IgD-negative memory B cell (primary cell): ENCODE measurements around the gene SCO1. TPM values are rescaled to one million over a fixed set of nuclear protein-coding genes. Genes with fewer than 3 reads are reported as not detected.
"Not testable (repeated sequence)": the region's sequence is repeated elsewhere in the genome, so short reads cannot be mapped to it uniquely, and the experiment has no call there.

Source experiments
- H3K27ac Mint-ChIP-seq, 3 donors: one replicate each; pipeline ENCODE4 v1.8.0; 2020 to 2022; ENCODE audit warnings: mild to moderate bottlenecking in 3 of 3, mixed read lengths in 3 of 3, moderate library complexity in 1 of 3
- H3K27me3 Mint-ChIP-seq: one replicate; pipeline ENCODE4 v1.8.0; 2021; ENCODE audit warnings: mixed read lengths
- H3K36me3 Mint-ChIP-seq: one replicate; pipeline ENCODE4 v1.8.0; 2020; ENCODE audit warnings: mild to moderate bottlenecking, mixed read lengths
- H3K4me1 Mint-ChIP-seq, 3 donors: one replicate each; pipeline ENCODE4 v1.8.0; 2020 to 2022; ENCODE audit warnings: mixed read lengths in 3 of 3, mild to moderate bottlenecking in 1 of 3
- H3K4me3 Mint-ChIP-seq, 4 donors: one replicate each; pipeline ENCODE4 v1.8.0; 2020 to 2022; ENCODE audit warnings: mild to moderate bottlenecking in 4 of 4, mixed read lengths in 4 of 4, moderate library complexity in 3 of 4
- H3K9me3 Mint-ChIP-seq, 3 donors: one replicate each; pipeline ENCODE4 v1.8.0; 2020 to 2021; ENCODE audit warnings: mixed read lengths in 3 of 3, mild to moderate bottlenecking in 1 of 3
- polyA plus RNA-seq: library from polyadenylated mRNA; unstranded; fragments of 300-500 nt; fragmentation: Illumina TruSeq; gene quantifications from one replicate; pipeline ENCODE4 v1.2.3, GENCODE V29; 2021

Gene SCO1
- polyA plus RNA-seq = 15.4 TPM

DNA sequence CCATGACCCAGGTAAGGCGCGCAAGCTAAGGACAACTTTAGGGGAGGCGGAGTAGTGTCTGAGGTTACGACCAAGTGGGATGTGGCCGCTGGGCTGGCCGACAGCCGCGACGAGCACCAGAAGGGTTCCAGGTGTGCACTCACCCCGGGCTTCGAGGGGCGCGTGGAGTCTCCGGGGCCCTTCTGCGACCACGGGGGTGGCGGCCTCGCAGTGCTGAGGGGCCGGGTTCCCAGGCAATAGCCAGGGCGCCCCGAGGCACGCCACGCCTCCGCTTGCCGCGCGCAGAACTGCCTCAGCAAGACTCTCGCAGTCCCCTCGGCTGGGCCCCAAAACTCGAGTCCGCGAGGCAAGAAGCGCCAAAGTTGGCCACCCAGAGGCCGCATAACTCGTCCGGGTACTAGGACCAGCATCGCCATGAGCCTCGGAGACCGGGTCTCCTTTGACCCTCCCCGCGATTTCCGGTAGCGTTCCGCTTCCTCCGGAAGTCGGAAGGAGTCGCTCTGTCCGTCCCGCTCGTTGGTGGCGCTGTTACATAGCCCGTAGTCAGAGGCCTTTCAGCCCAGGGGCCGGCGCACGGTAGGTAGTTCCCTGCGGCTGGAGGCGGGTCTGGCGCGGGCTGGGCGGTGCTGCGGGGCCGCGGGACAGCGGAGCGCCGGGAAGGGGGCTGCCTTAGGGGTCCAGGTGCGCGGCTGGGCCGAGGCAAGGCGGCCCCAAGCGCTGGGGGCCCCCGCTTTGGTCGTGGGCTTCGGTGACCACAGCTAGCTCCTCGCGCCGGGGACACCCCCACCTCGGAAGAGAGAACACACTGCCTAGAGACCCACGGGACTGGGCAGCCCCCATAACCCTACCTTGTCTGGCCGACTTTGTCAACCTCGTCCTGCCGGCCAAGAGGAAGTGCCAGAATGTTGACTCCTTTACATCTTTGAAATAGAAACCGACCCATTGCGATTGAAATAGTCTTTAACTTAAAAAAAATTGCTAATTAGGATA is at the start of gene SCO1, which contains the start of gene ADPRM:
Gene SCO1 (minus strand): TSS at position 442 of the 990 bp plus-strand sequence. CDS start 26 bp downstream, at position 416.
Gene ADPRM (plus strand): TSS at position 503 of the 990 bp plus-strand sequence. CDS start 7,333 bp downstream, outside the sequence.
- peaks cover 2% of the 10 kb centered on the region for H3K36me3 Mint-ChIP-seq

DNA sequence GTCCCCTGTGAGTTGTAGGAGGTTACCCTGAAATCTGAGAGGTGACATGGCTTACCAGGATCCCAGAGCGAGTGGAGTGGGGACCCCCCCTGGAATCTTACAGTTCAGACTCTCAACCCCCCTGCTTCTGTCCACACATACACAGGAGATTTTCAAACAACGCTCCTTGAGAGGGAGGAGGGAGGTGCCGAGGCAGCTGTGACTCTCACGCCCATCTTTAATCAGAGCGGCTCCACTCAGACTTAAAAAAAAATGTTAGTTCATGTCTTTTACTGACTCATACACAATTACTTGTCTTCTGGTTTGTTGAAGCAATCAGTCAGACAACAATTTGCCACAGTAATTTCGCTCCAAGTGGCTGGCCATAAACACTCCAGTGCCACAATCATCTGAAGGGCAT is 47.9 kb upstream of the SCO1 start:
- H3K27ac Mint-ChIP-seq = no peak overlapping the region
- H3K4me1 Mint-ChIP-seq = no peaks in the 10 kb centered on the region
- H3K4me3 Mint-ChIP-seq = no peak overlapping the region
- no peaks in the 10 kb centered on the region for H3K9me3 Mint-ChIP-seq
- no peaks in the 10 kb centered on the region for H3K36me3 Mint-ChIP-seq
- H3K27me3 Mint-ChIP-seq = peaks cover 8% of the 10 kb centered on the region

More for the DNA sequence above, at the start of gene SCO1, which contains the start of gene ADPRM:
- H3K9me3 Mint-ChIP-seq = no peaks in the 10 kb centered on the region
- peak within 1 kb of the TSS; percentile 87 to 97 (median 94) for H3K27ac Mint-ChIP-seq
- no peaks in the 10 kb centered on the region for H3K27me3 Mint-ChIP-seq
- H3K4me3 Mint-ChIP-seq = peak within 1 kb of the TSS; percentile 93 to 98 (median 95)
- peaks cover 25 to 49% (median 38%) of the 10 kb centered on the region in 3 donors for H3K4me1 Mint-ChIP-seq

DNA sequence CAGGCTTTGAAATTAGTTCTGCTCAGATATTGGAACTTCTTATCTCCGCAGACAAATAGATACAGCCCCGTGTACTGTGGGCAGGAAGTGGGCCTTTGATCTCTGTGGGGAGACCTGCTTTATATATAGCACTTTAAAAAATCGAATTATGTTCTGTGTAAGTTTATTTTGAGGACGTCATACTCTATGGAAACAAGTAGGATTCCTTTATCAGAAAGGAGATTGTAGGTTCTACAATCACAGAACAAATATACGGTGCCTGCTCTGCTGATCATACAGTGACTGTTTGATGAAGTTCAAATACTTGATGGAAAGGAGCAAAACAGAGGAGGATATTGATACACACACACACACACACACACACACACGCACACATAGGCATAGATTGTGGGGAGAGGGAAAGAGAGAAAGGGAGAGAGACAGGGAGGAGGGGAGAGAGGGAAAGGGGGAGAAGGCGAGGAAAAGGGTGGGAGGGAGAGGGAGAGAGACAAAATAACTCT is 47.2 kb upstream of the SCO1 start:
- no peak overlapping the region for H3K4me3 Mint-ChIP-seq
- no peaks in the 10 kb centered on the region for H3K9me3 Mint-ChIP-seq
- H3K36me3 Mint-ChIP-seq = no peaks in the 10 kb centered on the region
- no peak overlapping the region for H3K27ac Mint-ChIP-seq
- H3K4me1 Mint-ChIP-seq = no peaks in the 10 kb centered on the region
- H3K27me3 Mint-ChIP-seq = peaks cover 10% of the 10 kb centered on the region

DNA sequence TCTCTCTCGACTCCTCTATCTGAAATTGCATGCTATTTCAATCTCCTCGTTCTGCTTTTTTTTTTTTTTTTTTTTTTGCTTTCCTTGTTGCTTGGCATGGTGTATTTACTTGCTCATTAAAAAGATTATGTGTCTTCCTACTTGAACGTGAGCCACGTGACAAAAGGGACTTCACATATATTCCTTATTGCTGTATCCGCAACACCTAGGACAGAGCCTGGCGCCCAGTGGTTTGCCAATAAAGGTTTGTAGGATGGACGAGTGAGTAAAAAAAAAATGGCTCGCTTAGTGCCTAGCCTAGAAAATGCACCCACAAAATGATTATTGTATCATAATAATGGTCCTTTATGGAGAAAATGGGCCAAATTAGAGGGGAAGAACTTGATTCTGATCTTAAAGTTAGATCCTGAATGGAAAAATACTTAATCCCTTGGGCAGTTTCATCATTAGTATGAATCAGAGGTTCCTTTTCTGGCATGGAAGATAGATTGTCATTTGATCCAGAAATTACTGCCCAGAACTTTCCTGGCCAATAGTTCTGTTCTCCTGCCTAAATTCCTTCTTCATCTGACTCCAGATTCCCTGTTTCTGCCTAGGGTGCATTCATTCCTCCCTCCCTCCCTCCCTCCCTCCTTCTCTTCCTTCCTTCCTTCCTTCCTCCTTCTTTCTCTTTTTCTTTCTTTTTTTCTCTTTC is 46.1 kb upstream of the SCO1 start:
- H3K36me3 Mint-ChIP-seq = no peaks in the 10 kb centered on the region
- peaks cover 14% of the 10 kb centered on the region for H3K27me3 Mint-ChIP-seq
- no peak overlapping the region for H3K4me3 Mint-ChIP-seq
- H3K27ac Mint-ChIP-seq = no peak overlapping the region
- no peaks in the 10 kb centered on the region for H3K9me3 Mint-ChIP-seq
- H3K4me1 Mint-ChIP-seq = no peaks in the 10 kb centered on the region

DNA sequence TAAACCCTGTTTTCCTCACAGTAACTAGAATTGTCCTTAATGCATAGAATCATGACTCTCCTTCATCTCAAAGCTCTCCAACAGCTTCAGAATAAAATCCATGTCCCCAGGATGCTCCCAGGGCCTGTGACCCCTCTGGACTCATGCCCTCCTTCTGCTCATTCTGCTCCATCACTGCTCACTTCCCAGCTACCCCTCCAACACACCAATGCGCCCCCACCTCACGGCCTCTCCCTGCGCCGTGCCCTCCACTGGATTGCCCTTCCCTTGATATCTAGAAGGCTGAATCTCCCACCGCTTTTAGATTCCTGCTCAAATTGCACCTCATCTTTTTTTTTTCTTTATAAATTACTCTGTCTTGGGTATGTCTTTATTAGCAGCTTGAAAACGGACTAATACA is 45.1 kb upstream of the SCO1 start:
- Mint-ChIP-seq H3K36me3 (no peaks in the 10 kb centered on the region), H3K4me3 (no peak overlapping the region), H3K27ac (no peak overlapping the region), H3K9me3 (no peaks in the 10 kb centered on the region), H3K27me3 (peaks cover 13% of the 10 kb centered on the region), H3K4me1 (no peaks in the 10 kb centered on the region)

DNA sequence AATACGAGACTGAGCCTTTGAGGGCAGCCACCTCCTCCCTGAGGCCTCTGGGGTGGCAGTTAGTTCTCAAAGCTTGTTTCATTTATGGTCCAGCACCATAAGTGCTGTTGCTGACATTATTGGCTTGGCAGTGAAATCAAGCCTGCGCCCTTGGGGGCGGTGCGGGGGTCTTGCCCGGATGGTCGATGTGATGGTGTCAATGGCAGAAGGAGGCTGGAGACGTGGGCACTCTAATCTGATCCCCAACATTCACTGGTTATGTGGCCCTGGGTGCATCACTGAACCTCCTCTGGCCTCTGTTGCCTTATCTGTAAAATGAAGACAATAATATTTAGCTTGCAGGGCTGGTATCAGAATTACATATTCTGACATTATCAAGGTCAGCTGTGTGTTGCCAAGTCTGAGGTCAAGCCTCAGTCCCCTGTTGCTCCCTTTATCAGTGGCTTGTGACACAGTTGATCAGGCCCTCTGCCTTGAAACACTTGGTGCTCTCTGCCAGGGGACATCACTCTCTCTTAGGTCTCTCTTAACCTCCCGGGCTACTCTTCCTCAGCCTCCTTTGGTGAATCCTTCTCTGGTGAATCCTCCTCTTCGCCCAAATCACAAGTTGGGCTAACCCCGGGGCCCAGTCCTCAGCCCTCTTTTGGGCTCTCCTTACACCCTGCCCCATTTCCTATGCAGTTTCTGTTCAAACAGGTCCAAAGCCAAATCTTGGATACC is 44.2 kb upstream of the SCO1 start:
- H3K27ac Mint-ChIP-seq = no peak overlapping the region
- H3K36me3 Mint-ChIP-seq = no peaks in the 10 kb centered on the region
- H3K9me3 Mint-ChIP-seq = no peaks in the 10 kb centered on the region
- H3K4me3 Mint-ChIP-seq = no peak overlapping the region
- H3K4me1 Mint-ChIP-seq = peaks cover 0 to 4% (median 0%) of the 10 kb centered on the region in 3 donors
- H3K27me3 Mint-ChIP-seq = peaks cover 14% of the 10 kb centered on the region

DNA sequence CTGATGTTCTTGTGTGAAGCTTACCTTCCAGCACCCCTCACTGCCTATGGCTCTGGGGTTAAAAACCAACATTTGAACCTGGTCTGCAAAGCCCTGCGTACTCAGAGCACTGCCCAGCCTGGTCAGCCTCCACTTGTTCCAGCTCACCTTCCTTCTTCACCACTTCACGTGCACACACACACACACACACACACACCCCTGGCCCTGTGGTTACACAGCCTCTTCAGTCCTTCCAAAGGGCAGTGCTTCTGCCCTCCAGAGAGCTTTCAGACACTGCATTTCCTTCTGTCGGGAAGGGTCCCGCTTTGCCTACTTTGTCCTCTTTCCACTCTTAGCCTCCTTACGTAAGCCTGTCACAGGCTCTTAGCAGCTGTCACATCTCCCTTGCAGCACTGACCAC is 42.1 kb upstream of the SCO1 start:
- Mint-ChIP-seq H3K9me3 (no peaks in the 10 kb centered on the region), H3K4me1 (peaks cover 0 to 4% (median 4%) of the 10 kb centered on the region in 3 donors), H3K27me3 (peaks cover 10% of the 10 kb centered on the region), H3K4me3 (no peak overlapping the region), H3K27ac (no peak overlapping the region), H3K36me3 (no peaks in the 10 kb centered on the region)

DNA sequence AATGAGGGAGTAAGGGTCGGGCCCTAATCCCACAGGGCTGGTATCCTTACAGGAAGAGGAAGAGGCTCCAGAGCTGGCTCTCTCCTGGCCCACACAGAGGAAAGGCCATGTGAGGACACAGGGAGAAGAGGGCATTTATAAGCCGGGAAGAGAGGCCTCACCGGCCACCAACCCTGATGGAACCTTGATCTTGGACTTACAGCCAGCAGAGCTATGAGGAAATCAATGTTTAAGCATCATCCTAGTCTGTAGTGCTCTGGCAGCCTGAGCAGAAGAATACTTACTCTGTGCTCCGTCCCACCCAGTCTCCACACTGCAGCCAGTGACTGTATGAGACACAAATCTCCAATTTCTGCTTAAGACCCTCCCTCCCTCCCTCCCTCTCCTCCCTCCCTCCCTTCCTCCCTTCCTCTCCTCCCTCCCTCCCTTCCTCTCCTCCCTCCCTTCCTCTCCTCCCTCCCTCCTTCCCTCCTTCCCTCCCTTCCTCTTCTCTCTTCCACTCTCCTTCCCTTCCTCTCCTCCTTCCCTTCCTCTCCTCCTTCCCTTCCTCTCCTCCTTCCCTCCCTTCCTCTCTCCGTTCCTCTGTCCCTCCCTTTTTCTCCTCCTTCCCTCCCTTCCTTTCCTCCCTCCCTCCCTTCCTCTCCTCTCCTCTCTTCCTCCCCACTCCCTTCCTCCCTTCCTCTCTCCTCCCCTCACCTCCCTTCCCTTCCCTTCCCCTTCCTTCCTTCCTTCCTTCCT is 41.4 kb upstream of the SCO1 start:
- H3K4me3 Mint-ChIP-seq = no peak overlapping the region
- H3K27ac Mint-ChIP-seq = no peak overlapping the region
- H3K9me3 Mint-ChIP-seq = no peaks in the 10 kb centered on the region
- H3K4me1 Mint-ChIP-seq = peaks cover 0 to 5% (median 4%) of the 10 kb centered on the region in 3 donors
- H3K36me3 Mint-ChIP-seq = no peaks in the 10 kb centered on the region
- peaks cover 13% of the 10 kb centered on the region for H3K27me3 Mint-ChIP-seq

DNA sequence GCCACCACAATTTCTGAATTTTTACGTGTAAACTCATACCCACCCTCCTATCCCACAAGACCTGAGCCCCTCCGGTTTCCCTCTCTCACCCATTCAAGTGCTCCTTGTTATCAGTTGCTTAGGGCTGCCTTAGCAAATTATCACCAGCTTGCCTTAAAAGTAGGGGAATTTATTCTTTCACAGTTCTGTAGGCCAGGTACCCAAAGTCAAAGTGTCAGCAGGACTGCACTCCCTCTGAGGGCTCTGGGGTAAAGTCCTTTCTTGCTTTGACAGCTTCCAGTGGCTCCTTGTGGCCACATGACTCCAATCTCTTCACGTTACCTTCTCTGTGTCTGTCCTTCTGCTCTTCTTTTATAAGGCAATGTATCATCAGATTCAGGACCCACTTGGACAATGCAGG is 40.4 kb upstream of the SCO1 start:
- peaks cover 17% of the 10 kb centered on the region for H3K27me3 Mint-ChIP-seq
- no peak overlapping the region for H3K4me3 Mint-ChIP-seq
- H3K4me1 Mint-ChIP-seq = peaks cover 0 to 5% (median 4%) of the 10 kb centered on the region in 3 donors
- no peaks in the 10 kb centered on the region for H3K9me3 Mint-ChIP-seq
- no peak overlapping the region for H3K27ac Mint-ChIP-seq
- no peaks in the 10 kb centered on the region for H3K36me3 Mint-ChIP-seq

DNA sequence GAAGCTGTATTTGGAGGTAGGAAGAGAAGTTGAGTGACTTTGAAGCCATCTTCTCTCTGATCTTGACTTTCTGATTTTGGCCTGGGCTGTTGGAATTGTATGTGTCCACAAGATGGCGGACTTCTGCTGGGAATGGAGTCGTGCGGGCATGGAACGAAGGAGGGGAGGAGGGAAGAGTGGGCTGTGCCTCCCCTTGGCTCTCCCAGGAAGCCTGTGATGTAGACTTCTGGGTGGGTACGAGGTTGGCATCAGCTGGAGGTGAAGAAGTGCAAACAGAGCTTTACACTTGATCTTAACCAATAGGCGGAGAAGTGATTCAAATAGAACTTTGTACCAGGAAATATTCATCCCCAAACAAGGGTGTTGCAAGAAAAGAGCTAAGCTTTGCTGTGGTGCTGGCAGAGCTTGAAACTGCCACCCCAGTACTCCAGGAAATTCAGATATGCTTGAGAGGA is 39.9 kb upstream of the SCO1 start:
- Mint-ChIP-seq H3K4me1 (peaks cover 0 to 5% (median 4%) of the 10 kb centered on the region in 3 donors), H3K36me3 (no peaks in the 10 kb centered on the region), H3K27ac (no peak overlapping the region), H3K9me3 (no peaks in the 10 kb centered on the region), H3K4me3 (no peak overlapping the region), H3K27me3 (peaks cover 17% of the 10 kb centered on the region)

DNA sequence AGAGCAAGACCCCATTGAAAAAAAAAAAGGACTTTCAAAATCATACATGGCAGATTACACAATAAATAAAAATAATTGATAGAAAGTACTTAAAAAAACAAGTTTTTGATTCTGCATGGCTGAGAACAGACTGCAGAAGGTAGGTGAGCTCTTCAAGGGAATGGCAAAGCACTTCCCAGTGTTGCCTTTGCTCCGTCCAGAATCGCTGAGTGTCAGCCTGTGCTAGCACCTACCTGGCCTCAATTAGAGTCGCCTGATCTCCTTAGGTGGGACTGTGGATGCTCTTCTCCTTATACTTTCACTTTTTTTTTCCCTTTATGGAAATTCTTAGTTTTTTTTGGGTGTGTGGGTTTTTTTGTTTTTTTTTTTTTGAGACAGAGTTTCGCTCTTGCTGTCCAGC is 38.5 kb upstream of the SCO1 start:
- Mint-ChIP-seq H3K4me3 (no peak overlapping the region), H3K36me3 (no peaks in the 10 kb centered on the region), H3K27ac (peak overlapping the region in 1 of 3 donors; percentile 60), H3K4me1 (peaks cover 3 to 8% (median 6%) of the 10 kb centered on the region in 3 donors), H3K9me3 (no peaks in the 10 kb centered on the region), H3K27me3 (peaks cover 19% of the 10 kb centered on the region)

DNA sequence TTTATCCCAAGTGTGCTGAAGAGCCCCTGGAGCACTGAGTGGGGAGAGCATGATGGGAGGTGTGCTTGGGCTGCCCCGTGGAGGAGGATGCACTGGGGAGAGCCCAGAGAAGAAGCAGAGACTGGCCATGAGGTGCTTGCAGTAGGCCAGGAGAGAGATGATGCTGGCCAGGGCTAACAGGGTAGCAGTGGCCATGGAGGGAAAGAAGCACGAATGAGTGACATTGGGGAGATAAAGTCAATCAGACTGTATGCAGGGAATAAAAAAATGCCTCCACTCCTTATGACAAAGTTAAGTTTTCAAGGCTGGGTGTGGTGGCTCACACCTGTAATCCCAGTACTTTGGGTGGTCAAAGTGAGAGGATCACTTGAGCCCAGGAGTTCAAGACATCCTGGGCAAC is 37.9 kb upstream of the SCO1 start:
- no peaks in the 10 kb centered on the region for H3K9me3 Mint-ChIP-seq
- peaks cover 6 to 11% (median 7%) of the 10 kb centered on the region in 3 donors for H3K4me1 Mint-ChIP-seq
- H3K36me3 Mint-ChIP-seq = no peaks in the 10 kb centered on the region
- no peak overlapping the region for H3K27ac Mint-ChIP-seq
- peaks cover 19% of the 10 kb centered on the region for H3K27me3 Mint-ChIP-seq
- no peak overlapping the region for H3K4me3 Mint-ChIP-seq

DNA sequence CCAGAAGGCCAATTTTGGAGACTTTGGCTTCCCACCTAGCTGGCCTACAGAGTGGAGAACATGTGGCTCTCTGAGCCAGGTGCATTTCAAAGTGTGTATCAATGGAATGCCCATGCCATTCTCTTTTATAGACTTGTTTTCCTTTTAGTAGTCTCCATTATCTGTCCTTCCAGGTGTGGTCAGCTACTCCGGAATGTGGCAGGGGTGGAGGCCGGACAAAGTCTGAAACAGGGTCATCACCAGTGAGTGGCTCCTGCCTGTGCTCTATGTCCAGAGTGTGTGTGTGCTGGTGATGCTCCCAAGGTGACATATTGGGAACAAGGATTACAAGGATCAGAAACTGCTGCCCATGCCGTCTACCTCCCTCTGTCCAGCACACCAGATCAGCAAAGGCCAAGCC is 36.3 kb upstream of the SCO1 start:
- no peak overlapping the region for H3K4me3 Mint-ChIP-seq
- H3K27me3 Mint-ChIP-seq = peaks cover 12% of the 10 kb centered on the region
- H3K9me3 Mint-ChIP-seq = no peaks in the 10 kb centered on the region

DNA sequence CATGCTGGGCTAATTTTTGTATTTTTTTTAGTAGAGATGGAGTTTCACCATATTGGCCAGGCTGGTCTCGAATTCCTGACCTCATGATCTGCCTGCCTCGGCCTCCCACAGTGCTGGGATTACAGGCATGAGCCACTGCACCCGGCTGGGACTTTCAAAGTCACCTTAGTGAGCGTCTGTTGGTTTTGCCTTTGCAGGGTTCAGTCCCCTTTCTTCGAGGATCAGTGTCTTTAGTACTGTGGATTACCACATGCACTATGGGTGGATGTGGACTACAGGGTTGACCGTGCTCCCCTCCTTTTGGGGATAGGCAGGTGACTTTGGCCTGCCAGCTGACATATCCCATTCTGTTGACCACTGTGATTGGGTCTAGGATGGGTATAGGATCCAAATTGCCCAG is 34.8 kb upstream of the SCO1 start:
- not testable (repeated sequence) for H3K36me3 Mint-ChIP-seq, H3K9me3 Mint-ChIP-seq, H3K27ac Mint-ChIP-seq
- peaks cover 11% of the 10 kb centered on the region for H3K27me3 Mint-ChIP-seq
- H3K4me1 Mint-ChIP-seq = peaks cover 5 to 11% (median 8%) of the 10 kb centered on the region in 3 donors
- H3K4me3 Mint-ChIP-seq = peak overlapping the region in 1 of 4 donors; percentile 13

More for the DNA sequence above, 36.3 kb upstream of the SCO1 start:
- H3K4me1 Mint-ChIP-seq = peaks cover 7 to 11% (median 8%) of the 10 kb centered on the region in 3 donors
- no peak overlapping the region for H3K27ac Mint-ChIP-seq
- no peaks in the 10 kb centered on the region for H3K36me3 Mint-ChIP-seq
